Sigmoid colon (tissue), 4 donors: Measurements from ENCODE around the gene DDIT4.
A peak's percentile ranks its signal among the peaks of the same experiment; 100 is the strongest.

Experiments
- CTCF ChIP-seq, 4 experiments: fragments of 450-650 bp in 3 of 4; fragments of 200-600 bp in 1 of 4; IDR thresholded peaks; one replicate each; pipeline ENCODE4 v1.5.1; 2016 to 2019; ENCODE audit warnings: antibody characterized with exemption in 4 of 4, mild to moderate bottlenecking in 3 of 4, moderate library complexity in 2 of 4
- EP300 ChIP-seq, 4 donors: sonication (generic); formaldehyde crosslinking; IDR thresholded peaks; one replicate each; pipeline ENCODE4 v1.6.1; 2017; ENCODE audit warnings: antibody characterized with exemption in 4 of 4
- POLR2A ChIP-seq, 2 donors: fragments of 450-650 bp; IDR thresholded peaks; one replicate each; pipeline ENCODE4 v1.6.1; 2016; ENCODE audit warnings: antibody characterized with exemption in 2 of 2, mild to moderate bottlenecking in 2 of 2, moderate library complexity in 2 of 2
- POLR2AphosphoS5 ChIP-seq, 4 donors: sonication (generic); formaldehyde crosslinking; IDR thresholded peaks; one replicate each; pipeline ENCODE4 v1.6.1; 2017; ENCODE audit warnings: antibody characterized with exemption in 4 of 4

GRCh38 chr10:72276421-72277339 is 3.0 kb downstream of the DDIT4 start:
- no peak for TF ChIP-seq CTCF (IDR thresholded peaks at IDR 0.05)
- peak in 1 of 2 donors; percentile 16 for TF ChIP-seq POLR2A (IDR thresholded peaks at IDR 0.05)
- no peak for TF ChIP-seq EP300 (IDR thresholded peaks at IDR 0.05)
- TF ChIP-seq POLR2AphosphoS5 (IDR thresholded peaks at IDR 0.05) = peak in 2 of 4 donors; percentile 21 to 29
